Fibroblast of mammary gland (primary cell): Measurements from ENCODE around the gene MARVELD3.

Experiments
- DNase-seq: peaks from one replicate; pipeline ENCODE4 v3.0.0-alpha.2; 2010; ENCODE audit warnings: low read depth
- H3K4me3 ChIP-seq: 2 replicates; pipeline ENCODE4 v1.5.1; 2011; ENCODE audit warnings: low read depth, mild to moderate bottlenecking, low read length, moderate library complexity; ENCODE audit not compliant: control insufficient read depth
- TF ChIP-seq, protein P1 (sequence below): conservative IDR thresholded peaks from 2 replicates; pipeline ENCODE4 v1.5.1; 2011; ENCODE audit warnings: low read depth, low read length, inconsistent platforms; ENCODE audit not compliant: control insufficient read depth, insufficient read depth

Gene MARVELD3

GRCh38 chr16:71659471-71659870, 33.5 kb downstream of the MARVELD3 start:
- TF ChIP-seq, protein P1, sequence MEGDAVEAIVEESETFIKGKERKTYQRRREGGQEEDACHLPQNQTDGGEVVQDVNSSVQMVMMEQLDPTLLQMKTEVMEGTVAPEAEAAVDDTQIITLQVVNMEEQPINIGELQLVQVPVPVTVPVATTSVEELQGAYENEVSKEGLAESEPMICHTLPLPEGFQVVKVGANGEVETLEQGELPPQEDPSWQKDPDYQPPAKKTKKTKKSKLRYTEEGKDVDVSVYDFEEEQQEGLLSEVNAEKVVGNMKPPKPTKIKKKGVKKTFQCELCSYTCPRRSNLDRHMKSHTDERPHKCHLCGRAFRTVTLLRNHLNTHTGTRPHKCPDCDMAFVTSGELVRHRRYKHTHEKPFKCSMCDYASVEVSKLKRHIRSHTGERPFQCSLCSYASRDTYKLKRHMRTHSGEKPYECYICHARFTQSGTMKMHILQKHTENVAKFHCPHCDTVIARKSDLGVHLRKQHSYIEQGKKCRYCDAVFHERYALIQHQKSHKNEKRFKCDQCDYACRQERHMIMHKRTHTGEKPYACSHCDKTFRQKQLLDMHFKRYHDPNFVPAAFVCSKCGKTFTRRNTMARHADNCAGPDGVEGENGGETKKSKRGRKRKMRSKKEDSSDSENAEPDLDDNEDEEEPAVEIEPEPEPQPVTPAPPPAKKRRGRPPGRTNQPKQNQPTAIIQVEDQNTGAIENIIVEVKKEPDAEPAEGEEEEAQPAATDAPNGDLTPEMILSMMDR: no peak
- no peak for DNase-seq

GRCh38 chr16:71666264-71666663, 40.3 kb downstream of the MARVELD3 start:
- no peak for DNase-seq
- H3K4me3 ChIP-seq: no peak overlapping the region
- TF ChIP-seq, protein P1: no peak

More at GRCh38 chr16:71659471-71659870, 33.5 kb downstream of the MARVELD3 start:
- H3K4me3 ChIP-seq: no peak overlapping the region

- DNase-seq: no peak
- TF ChIP-seq, protein P1: no peak
- H3K4me3 ChIP-seq: no peak overlapping the region
Measured at GRCh38 chr16:71666928-71667707, 41.1 kb downstream of the MARVELD3 start.

DNA sequence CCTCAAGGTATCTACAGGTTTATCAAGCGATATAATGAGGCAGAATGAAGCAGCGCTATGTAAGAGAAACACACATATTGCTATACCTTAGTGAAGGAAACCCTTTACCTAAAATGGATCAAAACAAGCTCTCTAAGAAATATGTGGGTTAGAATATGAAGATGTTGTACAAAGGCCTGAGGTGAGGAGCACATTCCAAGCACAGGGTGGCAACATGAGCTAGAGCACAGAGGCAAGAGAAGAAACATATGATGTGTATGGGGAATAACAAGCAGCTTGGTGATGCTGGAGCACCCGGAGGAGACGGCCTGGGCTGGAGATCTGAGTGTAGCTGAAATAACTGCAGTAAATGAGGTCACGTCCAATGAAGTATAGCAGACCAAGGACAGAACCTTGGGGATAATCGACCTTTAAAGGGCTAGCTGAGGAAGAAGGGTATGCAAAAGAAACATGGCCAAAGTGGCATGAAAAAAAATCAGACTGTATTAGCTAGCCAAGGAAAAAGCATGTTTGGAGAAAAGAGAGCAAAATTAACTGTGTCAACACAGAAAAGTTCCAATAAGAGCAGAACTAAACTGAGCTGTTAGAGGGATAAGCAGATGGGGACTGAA, 44.0 kb downstream of the MARVELD3 start:
- TF ChIP-seq, protein P1: no peak

DNA sequence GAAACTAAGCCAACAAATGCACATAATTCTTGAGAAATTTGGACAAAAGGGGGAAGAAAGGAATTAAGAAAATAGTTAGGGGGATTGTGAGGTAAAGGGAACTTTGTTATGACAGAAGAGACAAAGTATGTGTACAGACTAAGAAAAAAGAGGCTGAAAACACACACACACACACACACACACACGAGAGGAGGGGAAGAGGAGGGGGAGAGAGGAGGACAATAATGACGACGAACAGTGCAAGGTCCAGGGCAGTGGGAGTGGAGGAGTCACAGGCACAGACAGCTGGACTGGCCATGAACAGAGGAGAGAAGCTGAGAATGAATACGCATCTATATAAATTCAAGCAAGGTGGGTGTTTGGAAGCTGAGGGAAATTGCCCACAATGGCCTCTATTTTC, 44.6 kb downstream of the MARVELD3 start:
- H3K4me3 ChIP-seq: no peak overlapping the region
- TF ChIP-seq, protein P1: no peak
- no peak for DNase-seq

More for the DNA sequence above, 44.0 kb downstream of the MARVELD3 start:
- H3K4me3 ChIP-seq: no peak overlapping the region
- DNase-seq: no peak

DNA sequence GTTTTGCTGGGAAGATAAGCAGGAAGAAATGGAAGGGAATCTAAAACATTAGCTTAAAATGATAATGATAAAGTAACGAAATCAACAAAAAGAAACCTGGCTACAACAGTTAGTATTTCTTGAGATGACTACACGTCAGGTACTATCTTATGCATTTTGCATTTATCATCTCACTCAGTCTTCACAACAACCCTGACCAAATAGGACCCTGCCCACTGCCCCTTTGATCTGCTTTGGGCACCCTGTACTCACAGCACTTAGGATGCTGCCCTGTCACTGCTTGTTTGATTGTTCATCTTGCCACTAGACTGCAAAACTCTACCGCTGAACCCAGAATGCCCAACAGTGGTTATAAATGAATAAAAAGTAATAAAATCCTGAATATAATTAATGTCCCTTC, 45.2 kb downstream of the MARVELD3 start:
- no peak for DNase-seq
- TF ChIP-seq, protein P1: no peak
- H3K4me3 ChIP-seq: no peak overlapping the region

GRCh38 chr16:71672125-71672524, 46.1 kb downstream of the MARVELD3 start:
- H3K4me3 ChIP-seq: no peak overlapping the region
- DNase-seq: no peak
- TF ChIP-seq, protein P1: no peak
